Measurements from ENCODE around the gene BANF2.
"Not testable (repeated sequence)": the region's sequence is repeated elsewhere in the genome, so short reads cannot be mapped to it uniquely, and the experiment has no call there.

Gene BANF2

DNA sequence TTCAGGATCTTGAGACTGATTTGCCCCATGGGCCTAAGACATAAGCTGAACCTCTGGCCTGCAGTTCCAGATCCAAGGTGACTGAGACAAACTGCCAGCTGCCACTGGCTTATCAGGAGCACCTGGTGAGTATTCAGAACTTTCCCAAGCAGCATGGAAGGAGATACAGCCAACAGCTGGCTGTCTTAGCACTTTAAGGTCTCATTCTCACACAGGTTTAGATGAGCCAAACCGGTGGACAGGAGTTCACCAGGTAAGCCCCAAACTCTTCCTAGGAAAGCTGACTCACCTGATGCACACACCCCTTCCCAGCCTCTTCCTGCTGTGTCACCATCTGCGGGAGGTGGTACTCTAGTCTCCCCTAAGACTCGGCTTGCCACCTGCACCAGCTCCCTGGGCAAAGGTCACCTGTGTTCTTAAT lies at the start of gene BANF2:
BANF2 (plus strand) TSS at position 36 of the 421 bp plus-strand sequence. CDS start 25,060 bp downstream, outside the sequence.
- no peak for DNase-seq (ENCODE audit: low read depth in 2 of 2)

DNA sequence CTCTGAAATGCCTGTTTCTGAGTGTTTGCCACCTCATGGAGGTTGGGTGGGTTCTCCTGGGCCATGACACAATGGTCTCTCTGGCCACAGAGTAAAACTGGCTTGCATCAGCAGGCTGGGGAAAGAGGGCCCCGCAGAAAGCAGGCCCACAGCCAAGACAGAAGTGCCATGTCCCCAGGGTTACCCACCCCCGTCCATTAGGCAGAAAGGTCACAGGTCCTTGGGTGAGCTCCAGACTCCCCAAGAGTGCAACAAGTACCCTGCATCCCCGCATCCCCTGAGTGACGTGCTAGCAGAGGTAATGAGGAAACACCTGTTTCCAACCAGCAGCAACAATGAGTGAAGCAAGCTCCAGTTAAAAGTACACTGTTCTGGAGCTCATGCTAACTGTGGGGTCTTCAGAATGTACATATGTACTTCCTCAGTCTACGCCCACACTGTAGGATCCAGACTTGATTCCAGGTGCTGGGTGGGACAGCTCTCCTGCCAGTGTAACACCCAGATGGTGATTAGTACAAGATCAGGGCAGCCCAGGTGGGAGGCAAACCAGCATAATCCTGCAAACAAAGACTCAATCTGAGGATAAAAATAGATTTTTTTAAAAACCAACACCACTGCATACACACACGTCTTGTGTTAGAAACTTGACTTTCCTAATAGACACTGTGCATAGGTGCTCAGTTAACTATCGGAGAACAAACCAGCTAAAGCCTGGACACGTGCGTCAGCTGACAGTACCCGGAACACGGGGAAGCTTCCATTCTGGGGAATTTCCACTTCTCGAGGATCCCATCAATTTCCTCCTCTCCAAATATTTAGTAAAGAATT lies 49.3 kb upstream of the BANF2 start:
- DNase-seq (ENCODE audit: low read depth in 2 of 2), result no peak

GRCh38 chr20:17651129-17651759 lies 48.5 kb upstream of the BANF2 start:
- DNase-seq (ENCODE audit: low read depth in 2 of 2), result no peak

DNA sequence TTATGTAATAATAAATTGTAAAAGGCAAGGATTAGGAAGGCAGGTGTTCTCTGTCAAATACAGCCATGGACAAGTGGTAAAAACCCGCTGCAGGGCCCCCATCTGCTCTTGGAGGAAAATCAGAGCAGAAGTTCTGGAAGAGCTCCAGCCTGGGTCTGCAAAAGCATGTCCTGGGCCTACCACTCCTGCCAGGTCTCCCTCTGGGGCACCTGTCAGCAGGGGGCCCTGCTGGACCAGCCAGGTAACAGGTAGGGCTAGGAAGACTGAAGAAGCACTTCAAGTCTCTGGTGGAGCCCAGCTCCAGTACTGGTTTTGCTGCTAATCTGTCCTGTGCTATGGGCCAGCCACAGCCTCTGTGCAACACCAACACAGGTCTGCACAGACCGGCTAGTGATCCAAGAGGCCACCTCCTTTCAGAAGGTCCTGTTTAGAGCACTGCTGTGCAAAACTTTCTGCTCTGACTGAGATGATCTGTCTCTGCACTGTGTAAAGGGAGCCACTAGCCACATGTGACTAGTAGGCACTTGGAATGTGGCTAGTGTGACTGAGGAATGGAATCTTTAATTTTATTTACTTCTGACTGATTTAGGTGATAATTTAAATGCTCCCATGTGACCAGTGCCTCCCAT lies 47.9 kb upstream of the BANF2 start:
- DNase-seq (ENCODE audit: low read depth in 2 of 2), result no peak

- no peak for DNase-seq (ENCODE audit: low read depth in 2 of 2)
Measured at GRCh38 chr20:17652411-17652810, 47.4 kb upstream of the BANF2 start.

GRCh38 chr20:17653835-17654648 lies 45.7 kb upstream of the BANF2 start:
- no peak for DNase-seq (ENCODE audit: low read depth in 2 of 2)

DNA sequence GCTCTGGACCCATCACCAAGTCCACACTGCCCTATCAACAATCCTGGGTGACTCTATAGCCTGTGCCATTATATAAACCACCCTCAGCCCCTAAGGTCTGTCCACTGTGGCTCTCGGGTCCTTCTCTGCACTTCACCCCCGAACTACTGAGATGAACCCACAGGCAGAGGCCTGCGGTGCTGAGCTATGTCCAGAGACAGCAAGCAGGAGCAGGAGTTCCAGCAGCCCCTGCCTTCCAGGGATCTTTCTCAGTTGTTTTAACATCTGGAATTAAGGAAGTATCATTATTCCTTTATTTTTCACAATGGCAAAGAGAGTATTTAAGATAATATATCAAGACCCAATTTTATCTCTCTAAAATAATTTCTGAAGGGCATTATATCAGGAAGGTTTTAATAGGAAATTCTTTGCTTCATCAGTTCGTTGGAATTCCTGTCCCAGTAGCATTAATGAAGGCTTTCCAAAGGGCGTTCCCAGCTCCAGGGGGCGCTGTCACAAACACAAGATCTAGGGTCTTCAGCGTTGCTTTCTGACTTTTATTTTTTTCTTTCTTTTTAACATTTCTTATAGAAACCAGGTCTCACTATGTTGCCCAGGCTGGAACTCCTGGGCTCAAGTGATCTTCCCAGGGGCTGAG lies 45.0 kb upstream of the BANF2 start:
- peak; percentile 2 to 14 for DNase-seq (ENCODE audit: low read depth in 2 of 2)

DNA sequence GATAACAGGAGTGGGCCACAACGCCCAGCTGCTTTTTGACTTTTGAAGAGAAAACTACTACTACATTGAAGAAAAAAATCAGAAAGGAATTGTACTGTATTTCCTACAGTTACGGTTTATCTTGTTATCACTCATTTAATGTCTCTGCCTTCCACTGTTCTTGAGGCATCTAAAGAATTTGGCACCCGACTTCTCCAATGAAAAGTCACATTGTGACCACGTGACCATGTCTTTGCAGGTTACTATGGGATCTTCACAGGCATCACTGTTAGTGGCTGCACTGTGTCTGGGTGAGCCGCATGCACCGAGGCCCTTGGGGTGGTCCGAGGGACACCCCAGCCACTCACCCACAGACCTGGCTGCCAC lies 44.5 kb upstream of the BANF2 start:
- DNase-seq (ENCODE audit: low read depth in 2 of 2), result no peak

GRCh38 chr20:17655865-17656479 lies 43.8 kb upstream of the BANF2 start:
- no peak for DNase-seq (ENCODE audit: low read depth in 2 of 2)

DNA sequence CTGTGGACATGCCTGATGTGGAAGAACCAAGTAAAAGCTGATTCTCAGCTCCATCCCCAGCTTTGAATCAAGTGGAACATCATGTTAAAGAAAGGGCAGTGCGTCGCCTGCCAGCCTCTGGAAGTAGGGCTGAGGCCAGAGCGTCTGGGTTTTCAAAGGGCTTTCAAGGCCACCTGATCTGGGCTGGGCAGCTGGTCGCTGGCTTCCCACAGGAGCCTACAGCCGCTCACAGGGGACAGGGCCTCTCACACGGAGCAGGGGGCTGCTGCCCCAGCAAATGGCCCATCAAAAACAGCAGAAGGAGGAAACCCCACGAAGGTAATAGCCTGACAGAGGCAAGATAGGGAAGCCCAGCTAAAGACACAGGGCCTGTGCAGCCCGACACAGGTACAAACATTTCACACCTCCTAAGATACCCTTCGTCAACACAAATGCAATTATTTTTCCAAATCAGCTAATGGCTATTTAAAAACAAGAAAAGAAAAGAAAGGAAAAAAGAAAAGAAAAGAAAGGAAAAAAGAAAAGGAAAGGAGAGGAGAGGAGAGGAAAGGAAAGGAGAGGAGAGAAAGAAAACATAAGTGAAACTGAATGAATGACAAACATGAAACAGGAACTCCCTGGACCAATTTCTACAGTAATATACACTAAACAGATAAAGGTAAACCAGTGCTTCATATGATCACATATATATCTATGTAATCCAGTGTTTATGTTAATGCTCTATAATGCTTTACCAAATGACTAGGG lies 42.5 kb upstream of the BANF2 start:
- no peak for DNase-seq (ENCODE audit: low read depth in 2 of 2)

DNA sequence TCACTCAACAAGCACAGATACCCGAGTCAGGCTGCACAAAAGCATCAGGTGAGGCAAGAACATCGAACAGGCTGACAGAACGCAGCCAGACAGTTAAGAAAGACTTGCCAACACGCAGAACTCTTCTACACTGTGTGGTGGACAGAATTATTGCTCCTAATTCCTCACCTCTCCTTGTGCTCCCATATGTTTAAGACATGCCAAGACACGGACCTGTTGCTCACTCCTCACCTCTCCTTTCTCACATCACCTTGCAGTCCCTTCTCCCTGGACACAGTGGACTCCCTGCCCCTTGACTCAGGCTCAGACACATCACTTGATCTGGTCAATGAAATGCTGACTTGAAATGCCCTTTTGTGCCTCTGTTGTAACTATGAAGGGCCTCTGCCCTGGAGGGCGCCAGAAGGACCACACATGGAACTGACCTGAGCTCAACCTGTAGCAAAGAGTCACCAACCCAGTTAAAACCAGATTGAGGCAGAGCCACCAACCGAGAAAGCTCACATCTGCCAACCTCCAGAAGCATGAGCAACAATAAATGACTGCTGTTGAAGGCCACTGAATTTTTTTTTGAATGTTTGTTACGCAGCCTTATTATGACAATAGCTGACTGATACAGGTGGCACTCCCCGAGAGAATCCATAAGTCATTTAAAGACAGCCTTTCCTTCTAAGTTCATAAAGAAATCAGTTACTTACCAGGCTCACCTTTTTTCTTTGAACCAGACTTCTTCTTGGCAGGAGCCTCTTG lies 41.7 kb upstream of the BANF2 start:
- no peak for DNase-seq (ENCODE audit: low read depth in 2 of 2)

DNA sequence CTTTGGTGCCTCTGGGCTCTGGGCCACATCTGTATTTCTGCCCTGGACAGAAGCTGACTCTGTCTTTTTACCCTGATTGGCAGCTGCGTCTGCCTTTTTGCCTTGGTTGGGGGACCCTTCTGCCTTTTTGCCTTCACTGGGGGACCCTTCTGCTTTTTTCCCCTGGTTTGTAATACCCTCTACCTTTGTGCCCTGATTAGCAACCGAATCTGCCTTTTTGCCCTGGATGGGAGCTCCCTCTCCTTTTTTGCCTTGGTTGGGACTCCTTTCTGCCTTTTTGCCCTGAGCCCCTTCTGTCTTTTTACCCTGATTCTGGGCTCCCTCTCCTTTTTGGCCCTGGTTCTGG lies 41.1 kb upstream of the BANF2 start:
- DNase-seq (ENCODE audit: low read depth in 2 of 2), result no peak

DNA sequence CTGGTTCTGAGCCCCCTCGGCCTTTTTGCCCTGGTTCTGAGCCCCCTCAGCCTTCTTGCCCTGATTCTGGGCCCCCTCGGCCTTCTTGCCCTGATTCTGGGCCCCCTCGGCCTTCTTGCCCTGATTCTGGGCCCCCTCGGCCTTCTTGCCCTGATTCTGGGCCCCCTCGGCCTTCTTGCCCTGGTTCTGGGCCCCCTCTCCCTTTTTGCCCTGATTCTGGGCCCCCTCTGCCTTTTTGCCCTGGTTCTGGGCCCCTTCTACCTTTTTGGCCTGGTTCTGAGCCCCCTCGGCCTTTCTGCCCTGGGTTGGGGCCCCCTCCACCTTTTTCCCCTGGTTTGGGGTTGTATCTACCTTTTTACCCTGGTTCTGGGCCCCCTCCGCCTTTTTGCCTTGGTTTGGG lies 40.4 kb upstream of the BANF2 start:
- not testable (repeated sequence) for DNase-seq (ENCODE audit: low read depth in 2 of 2)

DNA sequence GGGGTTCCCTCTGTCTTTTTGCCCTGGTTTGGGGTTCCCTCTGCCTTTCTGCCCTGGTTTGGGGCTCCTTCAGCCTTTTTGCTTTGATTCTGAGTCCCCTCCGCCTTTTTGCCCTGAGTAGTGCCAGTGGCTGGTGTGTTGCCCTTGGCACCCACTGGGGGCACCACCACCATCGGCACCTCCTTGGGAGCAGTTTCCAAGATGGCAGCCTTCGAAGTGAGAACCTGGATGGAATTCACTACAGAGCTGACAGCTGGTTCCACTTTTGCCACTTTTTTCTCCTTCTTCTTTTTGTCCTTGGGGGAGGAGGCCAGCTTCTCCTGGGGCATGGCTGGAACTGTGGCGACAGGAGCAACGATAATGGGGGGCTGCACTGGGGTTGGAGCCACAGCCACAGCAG lies 40.0 kb upstream of the BANF2 start:
- DNase-seq (ENCODE audit: low read depth in 2 of 2), result no peak

DNA sequence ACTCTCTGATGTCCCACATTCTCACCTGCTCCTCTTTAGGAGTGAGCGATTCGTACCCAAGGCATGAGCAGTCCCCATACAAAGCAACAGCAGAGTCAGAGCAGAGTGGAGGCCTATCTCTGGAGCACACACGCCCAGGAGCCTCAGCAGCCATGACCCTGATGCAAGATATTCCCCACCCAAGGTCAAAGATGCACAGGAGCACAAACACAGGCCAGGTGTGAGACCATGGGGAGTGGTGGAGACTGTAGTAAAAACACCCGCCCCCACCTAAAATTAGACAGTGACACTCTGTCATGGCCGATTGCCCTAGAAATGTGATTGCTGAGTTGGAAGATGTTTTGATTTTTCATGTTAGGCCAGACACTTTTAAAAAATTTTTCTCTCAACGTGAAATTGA lies 39.1 kb upstream of the BANF2 start:
- DNase-seq (ENCODE audit: low read depth in 2 of 2), result no peak

DNA sequence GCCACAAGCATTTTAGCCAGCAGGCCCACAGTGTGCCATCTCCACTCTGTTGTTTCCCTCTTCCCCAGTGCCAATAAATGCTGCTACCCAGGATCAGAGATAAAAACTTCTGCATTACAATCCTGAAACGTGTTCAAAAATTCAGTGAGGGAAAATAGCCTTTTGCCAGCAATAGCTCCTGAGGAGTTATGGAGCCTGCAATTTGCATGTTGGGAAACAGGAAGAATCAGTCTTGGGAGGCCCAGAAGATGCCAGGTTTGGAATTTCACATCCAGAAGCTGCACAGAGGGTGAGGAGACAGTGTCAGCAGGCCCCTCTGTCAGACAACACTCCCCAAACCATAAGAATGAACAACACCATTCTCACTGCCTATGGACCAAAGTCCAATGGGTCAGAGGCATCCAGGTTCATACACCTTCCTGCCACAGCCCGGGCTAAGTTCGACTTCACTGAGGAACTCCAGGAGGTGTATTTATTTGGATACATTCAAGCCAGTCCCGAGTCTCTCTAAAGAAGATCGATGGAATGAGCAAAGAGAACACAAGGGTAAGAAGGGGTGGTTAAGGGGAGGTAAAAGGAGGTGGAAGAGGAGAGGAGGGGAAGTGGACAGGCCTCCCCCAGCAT lies 38.5 kb upstream of the BANF2 start:
- no peak for DNase-seq (ENCODE audit: low read depth in 2 of 2)

- no peak for DNase-seq (ENCODE audit: low read depth in 2 of 2)
Measured at GRCh38 chr20:17662333-17663039, 37.3 kb upstream of the BANF2 start.

DNA sequence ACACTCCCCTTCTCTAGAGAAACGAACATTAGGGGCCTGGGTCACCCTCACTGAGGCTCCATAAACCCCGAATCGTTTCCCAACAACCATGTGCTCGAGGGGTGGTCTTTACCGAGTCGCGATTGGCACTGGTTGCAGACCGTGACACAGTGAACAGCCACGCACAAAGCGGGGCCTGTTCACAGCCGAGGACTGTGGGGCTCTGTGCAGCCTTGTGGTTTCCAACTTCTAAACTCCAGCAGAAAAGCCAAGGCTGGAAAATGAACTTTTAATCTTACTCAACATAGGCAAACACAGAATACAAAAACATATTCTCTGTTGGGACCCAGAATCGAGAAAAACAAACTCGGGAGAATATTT lies 36.7 kb upstream of the BANF2 start:
- no peak for DNase-seq (ENCODE audit: low read depth in 2 of 2)

DNA sequence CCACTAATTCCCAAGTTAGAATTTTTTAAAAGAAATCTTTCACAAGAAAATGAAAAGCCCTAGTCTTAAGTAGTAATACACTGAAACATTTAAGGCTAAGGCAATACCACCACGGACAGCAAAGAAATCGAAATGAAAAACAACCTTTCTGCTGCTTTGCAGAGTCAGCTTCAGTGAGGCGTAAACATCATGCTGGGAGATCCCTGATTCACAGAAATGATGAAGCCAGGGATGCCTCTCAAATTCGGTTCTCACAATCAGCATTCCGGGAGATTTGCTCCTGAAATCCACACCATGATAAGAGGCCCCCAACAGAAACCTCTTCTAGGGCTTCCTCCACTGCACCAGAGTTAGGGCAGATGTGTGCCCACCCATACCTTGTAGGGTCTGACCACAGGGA lies 36.3 kb upstream of the BANF2 start:
- DNase-seq (ENCODE audit: low read depth in 2 of 2), result no peak

Data from stimulated activated CD4-positive, alpha-beta T cell treated with anti-CD3 and anti-CD28 coated beads, Interleukin-1b, Interleukin-23, amount 100 ng/mL, for 4 hours (primary cell).